HL-60 (cell line): Measurements from ENCODE around the gene C14orf180.

Experiments used
- CTCF ChIP-seq: IDR thresholded peaks from one replicate; pipeline ENCODE4 v1.5.1; 2011; ENCODE audit warnings: low read length, control low read depth, inconsistent platforms; ENCODE audit not compliant: insufficient read depth
- POLR2AphosphoS5 ChIP-seq: IDR thresholded peaks from 2 replicates; pipeline ENCODE4 v1.6.1; 2012; ENCODE audit warnings: low read depth
- REST ChIP-seq: IDR thresholded peaks from 2 replicates; pipeline ENCODE4 v1.6.1; 2012; ENCODE audit warnings: low read depth; ENCODE audit not compliant: insufficient replicate concordance

- TF ChIP-seq CTCF (no peak), POLR2AphosphoS5 (no peak), REST (no peak)
Observed at GRCh38 chr14:104599446-104599845, 19.9 kb downstream of the C14orf180 start.
